T-helper 22 cell (primary cell): ENCODE measurements around the gene CHD6.

Experiments
- DNase-seq: peaks from one replicate; pipeline ENCODE4 v3.0.0-alpha.2; 2020; ENCODE audit warnings: low read depth

Gene CHD6

DNA sequence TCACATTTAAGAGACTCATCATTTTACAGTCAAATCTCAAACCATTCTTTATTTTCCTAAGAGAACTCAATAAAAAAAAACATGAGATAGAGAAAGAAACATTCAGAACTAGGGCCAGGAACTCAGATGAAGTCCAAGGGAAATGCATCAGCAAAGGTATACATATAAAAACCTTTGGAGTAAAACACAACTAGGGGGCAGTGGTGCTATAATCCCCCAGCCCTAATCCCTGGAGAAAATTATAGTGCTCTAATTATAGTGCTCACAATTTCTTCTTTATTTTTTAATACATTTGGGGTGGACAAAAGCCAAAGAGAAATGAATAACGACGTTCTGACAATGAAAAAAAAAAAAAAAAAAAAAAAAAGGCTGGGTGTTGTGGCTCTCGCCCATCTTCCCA lies 151.0 kb downstream of the CHD6 start:
- DNase-seq, result no peak

DNA sequence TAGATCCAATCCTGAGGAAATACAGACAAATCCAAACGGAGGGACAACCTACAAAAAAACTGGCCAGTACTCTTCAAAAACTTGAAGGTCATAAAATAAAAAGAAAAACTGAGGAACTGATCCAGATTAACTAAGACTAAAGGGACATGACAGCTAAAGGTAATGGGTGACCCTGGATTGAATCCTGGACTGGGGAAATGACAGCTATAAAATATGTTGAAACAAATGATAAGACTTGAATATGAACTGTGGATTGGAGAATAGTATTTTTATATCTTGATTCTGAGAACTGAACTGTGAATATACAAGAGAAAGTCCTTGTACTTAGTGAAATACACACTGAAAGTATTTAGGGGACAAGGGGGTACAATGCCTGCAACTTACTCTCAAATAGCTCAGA lies 154.6 kb downstream of the CHD6 start:
- DNase-seq, result no peak

DNA sequence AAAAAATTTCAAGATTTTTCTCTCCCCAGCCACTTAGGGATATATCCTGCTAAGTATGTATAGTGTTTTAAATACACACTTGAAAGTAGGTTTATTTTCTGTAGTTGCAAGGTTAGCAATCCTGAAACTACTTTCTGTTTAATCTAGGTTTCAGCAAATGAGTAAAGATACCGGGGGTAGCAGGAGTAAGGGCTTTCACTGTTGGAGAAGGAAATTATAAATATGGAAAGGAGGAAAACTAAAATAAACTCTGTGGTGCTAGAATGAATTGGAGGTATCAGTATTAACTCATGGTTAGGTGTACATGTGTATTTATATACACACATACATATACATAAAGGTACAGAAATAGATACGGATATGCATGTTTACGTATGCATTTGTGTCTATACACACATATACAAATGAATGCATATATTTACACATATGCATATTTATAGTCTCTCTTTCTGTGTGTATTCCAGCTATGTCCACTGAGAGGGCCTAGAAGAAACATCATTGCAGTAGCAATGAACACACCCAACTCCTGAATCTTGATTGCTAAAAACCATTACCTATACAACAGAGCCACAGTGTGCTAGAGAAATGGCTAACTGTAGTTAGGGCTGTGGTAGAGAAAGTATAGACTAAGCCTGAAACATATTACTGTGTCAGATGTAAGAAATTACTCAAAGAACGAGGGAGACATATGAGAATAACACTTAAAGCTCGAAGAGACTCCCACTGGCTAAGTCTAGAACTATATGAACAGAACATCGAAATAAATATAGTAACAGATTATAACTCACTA lies 155.6 kb downstream of the CHD6 start:
- DNase-seq, result no peak

DNA sequence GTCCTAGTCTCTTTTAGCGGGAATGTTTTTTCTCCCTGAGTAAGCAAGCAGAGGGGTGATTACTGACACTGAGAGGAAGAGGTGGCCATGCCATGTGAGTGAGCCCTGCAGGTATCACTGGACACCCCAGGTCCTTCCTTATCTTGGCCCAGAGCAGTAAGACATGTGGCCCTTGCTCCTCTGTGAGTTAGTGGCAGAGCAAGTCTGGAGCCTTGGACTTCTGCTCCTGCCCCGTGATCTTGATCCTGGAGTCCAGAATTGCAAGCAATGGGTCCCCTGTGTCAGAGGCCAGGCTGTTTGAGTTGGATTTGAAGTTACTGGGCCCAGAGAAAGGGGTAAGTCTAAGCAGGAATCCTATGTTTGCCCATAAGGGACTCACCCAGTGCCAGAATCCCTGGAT lies 159.4 kb downstream of the CHD6 start:
- DNase-seq, result no peak

DNA sequence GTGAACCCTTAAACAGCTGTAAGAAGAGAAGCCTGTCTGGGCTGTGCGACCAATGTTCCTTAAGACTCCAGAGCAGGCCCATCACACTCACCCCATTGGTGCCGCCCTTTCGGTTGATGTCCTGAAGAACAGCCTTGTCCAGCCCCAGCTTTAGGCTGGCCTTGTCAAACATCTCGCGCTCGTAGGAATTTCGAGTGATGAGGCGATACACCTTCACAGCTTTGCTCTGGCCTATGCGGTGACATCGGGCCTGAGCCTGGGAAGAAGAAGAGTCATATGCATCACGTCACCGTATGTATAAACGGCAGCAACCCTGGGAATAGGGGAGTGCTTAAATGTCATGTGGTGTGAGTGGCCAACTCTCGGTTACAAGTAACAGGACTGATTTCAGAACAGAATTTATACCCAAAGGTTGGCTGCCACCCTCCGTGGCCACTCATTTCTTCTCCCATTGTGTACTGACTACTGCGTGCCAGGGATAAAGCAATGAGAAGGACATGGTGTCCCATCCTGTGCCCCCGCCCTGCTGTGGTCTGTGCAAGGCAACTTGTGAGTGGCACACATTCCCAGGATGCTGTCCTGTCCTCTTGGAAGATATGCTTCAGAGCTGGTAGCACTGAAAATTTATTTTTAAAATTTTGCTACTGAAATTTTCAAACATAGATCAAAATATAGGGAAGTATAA lies 160.9 kb downstream of the CHD6 start:
- no peak for DNase-seq

DNA sequence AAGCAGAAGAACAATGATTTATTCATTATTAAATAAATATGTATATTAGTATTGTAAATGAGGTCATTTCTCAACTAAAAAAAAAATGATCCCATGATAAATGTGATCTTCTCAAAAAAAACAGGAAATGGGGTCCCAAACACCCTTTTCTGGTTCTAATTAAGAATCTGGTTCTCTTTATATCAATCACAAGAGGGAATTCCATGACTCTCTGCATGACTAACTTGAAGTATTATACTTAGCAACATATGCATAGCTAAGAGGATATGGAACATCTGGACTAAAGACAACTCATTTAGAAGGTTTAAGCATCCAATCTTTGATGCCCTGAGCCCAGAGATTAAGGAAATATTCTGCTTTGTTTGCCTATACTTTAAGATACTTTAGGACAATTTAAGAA lies 161.8 kb downstream of the CHD6 start:
- no peak for DNase-seq

DNA sequence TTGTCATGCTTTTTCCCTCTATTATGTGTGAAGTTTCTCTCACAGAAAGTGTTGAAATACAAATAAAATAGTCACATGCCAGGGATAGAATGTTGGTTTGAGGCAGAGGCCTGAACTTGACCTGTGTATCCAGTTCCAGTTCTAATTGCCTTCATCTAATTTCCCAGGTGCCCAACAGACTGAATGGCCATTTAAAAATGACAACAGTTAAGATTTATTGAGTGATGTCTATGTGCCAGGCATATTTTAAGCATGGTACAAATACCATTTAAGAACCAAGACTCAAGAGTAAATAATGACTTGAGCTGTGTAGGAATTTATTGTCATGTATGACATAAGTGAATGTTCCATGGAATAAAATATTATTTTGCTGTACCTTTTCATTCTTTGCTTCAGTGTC lies 163.9 kb downstream of the CHD6 start:
- no peak for DNase-seq

DNA sequence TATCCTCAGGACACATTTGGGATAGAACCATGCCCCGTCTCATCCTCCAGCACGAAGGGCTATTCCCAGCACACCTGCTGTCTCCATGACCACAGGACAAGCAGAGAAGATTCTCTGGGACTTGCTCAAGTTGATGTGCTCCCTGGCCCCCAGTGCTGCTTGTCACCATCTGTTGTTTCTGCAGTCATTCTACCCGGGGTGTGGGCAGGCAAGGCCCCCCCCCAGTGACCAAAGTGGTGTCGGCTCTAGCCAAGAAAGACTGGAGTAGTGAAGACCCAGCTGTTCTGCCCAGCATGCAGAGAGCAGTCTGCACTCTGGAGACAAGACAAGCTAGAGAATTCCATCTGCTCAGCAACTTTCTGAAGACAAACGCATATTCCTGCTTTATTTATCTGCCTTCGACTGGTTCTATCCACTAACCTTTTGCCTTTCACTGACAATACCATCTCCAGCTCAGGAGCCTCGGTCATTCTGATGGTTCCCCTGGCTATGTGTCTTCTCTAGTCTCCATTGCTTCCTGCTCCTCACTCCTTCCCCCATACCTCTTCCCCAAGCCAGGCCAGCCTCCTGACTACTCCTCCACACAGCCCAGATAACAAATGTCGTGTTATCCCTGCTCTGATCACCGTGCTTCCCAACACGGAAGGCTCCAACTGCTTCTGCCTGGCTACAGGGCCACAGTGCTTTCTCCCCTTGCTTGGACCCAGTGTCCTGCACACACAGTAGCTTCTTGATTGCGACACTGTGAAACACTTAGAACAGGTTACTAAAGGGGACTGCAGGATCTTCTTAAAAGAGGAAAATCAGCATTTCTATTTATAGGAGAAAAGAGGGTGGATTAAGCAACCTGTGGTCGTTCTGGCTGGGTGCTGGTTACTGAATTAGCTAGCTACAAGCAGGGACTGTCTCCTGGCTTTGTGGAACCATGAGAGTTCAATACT lies 164.9 kb downstream of the CHD6 start:
- no peak for DNase-seq

DNA sequence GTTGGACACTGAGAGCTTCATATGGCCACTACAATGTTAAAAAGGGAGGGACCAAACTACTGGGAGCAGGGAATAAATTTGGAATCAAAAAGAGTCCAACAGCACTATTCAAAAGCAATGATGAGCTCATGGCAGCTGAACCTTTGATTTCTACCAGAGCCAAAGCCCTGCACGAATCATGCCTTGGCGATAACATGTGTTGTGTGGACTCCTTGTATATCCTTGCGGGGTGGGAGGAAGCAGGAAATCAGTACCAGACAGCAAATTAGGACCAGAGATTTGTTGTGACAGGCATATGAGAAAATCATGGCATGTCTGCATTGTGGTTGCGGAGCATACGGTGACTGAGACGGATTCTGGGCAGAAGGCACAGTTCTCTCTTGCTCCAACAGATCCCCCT lies 166.0 kb downstream of the CHD6 start:
- DNase-seq, result no peak

DNA sequence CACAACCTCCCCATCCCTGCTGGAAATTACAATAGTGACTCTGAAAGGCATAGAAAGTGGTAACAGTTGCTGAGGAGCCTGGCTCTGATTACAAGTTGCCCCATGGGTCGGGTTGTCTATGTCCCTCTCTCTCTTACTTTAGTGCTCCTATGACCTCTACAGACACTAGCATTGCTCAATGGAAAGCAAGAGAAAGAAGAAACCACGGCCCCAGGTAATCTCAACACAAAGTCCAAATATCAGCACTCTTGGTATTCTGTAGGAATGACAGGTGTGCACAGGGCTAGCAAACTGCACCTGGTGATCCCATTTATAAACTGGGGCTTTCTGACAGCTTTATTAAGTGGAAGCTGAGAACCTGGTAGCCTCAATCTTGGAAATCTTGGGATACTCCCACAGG lies 171.2 kb downstream of the CHD6 start:
- DNase-seq, result no peak

DNA sequence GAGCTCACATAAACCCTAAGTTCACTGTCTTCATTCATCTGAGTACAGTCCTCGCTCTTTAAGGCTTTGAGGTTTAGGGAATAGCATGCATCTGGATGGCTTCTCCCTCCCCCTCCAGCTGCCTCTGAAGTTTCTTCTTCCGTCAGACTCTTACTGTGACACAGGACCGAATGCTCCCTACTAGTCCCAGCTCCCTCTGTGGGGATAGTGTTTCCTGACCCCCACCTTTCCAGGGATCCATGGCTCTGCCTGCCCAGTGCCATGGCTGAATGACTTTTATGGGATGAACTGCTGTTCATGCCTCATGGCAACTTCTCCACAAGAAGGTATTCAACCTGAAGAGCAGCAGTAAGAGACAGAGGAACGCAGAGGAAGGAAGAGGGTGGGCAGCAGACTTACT lies 171.7 kb downstream of the CHD6 start:
- no peak for DNase-seq

DNA sequence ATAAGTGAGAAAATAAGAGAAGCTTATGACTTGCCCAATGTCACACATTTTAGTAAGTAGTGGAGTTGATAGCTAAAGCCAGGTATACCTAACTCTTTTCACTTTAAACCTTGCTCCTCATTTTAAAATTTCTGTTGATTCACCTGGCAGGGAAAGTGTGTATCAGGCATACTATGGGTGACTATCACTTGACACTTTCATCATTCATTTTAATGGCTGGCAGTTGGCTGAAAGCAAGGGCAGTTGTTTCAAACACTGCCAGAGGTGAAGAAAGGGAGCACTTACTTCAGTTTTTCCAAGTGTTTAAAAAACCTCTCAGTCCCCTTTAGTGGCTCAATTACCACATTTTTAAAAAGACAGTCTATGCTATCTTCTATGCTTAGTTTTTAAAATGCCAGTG lies 173.4 kb downstream of the CHD6 start:
- DNase-seq, result no peak

DNA sequence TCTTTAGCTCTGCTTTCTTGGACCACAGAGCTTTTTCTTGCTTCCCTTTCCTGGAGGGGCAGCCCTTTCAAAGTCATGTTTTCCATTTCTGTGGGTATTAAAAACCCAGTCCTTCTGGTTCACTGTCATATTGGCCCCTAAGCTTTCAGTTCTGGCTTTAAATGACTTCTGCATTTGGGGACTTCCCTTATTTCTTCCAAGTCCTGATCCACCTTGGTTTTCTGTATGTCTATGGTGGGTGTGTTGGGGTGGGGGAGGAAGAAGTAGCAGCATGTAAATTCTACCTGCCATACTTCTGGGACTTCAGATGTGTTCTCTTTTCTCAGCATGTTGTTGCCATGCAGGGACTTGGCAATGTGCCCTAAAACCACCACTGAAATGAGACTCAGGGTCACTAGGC lies 174.5 kb downstream of the CHD6 start:
- DNase-seq, result no peak

DNA sequence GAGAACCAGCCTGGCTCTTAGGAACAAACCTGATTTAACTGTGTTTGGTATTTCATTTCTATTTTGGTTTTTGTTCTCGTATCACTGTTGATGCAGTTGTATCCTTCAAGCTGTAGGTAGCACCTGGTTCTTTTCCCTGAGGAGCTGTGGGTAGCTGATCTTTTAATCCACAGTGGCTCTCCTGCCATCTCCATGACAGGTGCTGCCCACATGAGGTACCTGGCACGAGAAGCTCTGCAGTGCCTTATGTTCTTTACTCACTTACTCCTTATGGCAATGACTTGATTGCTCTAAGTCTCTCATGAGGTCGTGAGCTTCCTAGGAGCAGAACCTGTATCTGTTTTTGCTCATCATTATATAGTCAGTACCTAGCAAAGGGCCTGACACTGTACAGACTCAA lies 177.3 kb downstream of the CHD6 start:
- DNase-seq, result no peak

DNA sequence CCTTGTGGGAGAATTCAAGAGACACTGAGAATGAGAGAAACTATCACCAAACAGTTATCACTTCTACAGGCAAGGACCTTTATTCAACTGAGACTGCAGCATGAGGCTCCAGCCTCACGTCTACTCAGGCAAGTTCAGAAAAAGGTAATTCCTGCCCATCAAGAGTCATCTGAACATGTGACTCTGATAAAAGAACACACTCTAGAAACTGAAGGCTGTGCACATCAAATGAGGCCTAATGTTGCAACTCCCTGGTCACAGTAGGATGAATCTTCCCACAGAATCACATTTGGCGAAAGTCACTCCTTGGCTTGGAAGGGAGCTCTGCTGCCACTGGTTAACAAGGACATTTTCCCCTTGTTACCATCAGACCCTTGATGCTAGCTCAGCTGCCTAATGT lies 180.3 kb downstream of the CHD6 start:
- DNase-seq, result no peak

DNA sequence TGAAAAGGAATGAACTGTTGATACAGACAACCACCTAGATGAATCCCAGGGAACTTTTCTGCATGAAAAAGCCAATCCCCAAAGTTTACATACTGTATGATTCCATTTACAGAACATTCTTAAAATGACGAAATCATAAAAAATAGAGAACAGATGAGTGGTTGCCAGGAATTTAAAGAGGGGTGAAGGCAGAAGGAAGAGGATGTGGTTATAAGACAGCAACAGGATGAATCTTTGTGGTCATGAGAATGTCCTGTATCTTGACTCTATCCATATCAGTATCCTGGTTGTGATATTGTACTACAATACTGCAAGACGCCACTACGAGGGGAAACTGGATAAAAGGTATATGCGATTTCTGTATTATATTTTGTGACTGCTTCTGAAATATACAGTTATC lies 181.5 kb downstream of the CHD6 start:
- no peak for DNase-seq

DNA sequence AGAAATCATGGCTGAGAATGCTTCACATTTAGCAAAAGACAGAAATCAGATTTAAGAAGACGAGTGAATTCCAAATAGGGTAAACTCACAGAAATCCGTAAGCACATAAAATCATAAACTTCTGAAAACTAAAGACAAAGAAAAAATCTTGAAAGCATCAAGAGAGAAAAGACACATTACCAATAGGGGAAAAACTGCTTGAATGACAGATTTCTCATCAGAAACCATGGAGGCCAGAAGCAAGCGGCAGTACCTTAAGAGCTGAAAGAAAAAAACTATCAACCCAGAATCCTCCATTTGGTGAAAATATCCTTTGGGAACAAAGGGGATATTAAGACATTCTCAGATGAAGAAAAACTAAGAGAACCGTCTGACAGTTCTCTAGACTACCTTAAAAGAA lies 185.0 kb downstream of the CHD6 start:
- DNase-seq, result no peak

DNA sequence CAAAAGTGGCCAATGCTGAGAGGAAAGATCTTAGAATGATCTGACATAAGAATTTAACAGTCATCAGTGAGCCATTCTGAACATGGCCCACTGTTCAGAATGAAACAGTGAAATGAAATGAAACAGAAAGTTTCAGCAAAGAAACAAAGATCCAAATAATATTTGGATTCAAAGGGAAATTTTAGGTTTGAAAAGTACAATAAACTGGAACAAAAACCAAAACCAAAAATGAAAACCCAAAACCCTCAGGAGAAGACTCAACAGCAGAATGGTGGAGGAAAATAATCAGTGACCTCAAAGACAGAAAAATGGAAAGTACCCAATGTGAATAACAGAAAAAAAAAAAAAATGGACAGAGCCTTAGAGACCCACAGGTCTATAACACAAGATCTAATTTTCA lies 185.4 kb downstream of the CHD6 start:
- no peak for DNase-seq

DNA sequence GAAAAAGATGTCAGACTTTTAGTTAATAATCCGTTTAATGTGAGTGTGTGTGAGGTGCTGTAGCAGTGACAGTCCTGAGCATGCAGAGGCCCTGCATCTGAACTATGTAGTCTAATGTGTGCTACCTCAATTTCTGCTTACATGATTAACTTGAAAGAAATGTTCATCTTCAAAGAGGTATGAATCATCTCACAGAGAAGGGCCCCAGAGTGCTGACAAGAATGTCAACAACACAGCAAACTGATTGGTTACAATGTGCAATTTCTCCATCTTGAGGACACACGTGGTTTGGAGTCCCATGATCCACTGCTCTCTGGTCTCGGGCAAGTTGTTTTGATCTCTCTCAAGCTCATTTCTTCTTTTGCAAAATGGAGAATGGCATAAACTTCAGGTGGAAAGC lies 189.9 kb downstream of the CHD6 start:
- DNase-seq, result no peak

DNA sequence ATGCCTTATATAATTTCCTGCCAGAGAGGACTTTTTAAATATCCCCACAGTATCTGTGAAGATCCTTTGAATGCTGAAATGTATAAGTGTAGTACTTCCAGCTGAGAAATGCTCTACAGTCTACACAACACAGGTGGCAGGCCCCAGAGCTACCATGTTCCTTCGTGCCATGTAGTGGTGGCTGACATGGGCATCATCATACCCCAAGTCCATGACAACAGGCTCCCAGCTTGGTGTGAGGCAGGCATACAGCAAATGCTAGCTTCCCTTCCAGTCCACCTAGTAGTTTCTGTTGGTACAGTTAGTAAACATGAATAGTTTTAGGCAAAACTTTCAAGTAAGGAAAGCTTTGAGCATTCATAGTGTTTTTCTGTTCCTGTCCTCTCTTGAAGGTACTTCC lies 190.3 kb downstream of the CHD6 start:
- DNase-seq, result no peak

DNA sequence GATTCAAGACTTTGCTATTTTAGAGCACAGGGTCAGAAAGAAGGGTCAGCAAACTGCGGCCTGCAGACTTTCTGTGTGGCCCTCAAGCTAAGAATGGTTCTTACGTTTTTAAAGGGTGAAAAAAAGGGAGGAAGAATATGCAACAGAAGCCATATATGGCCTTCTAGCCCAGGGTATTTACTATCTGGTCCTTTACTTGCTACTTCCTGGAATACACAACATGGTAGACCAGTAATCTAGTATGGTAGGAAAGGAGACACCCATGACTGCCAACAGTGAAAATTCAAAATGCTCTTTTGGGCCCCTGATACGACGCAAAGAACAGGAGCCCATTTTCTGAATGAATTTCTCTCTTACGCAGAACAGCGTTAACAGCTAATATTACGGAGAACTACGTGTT lies 191.2 kb downstream of the CHD6 start:
- no peak for DNase-seq

DNA sequence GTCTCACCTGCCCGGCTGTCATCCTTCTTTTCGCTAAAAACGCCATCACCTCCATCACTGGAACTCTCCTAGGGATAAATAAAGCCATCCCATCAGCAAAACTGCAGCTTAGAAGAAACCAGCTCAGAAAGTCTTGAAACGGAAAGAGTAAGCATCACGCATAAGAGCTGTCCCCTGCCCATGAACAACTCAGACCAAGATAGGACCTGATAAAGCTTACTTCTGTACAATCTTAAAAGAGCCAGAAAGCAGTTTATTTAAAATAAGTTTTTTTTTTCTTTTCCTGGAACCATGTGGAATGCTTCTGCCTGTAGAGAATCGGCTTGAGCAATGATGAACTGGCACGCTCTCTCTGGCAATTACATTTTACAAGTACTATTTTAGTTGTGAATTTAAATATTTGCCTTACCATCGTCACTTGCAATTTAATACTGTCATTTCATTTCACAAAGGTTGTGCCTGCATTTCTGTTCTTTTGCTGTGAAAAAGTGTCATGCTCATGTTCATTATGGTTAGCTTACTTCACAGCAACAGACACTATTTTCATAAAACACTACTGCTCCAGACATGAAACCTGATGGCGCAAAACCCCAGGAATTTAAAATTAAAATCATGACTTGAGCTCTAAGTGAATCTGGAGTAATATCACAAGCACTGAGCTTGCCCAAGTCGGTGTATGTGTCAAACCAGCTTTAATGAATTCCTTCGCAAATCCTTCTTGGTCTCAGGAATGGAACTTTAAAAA lies 191.9 kb downstream of the CHD6 start:
- no peak for DNase-seq
